ENCODE data around the gene ATP7B. TPM values are rescaled to one million over a fixed set of nuclear protein-coding genes. Genes with fewer than 3 reads are reported as not detected.

Gene ATP7B
- 0.39 and 0.76 TPM in 2 replicates for total RNA-seq (2014; rRNA removed; shearing (Covaris generic))
- total RNA-seq (2022), result 0.40 and 0.53 TPM in 2 replicates
- Bru-seq, nascent RNA, result percentile 16 among the genes with signal in this experiment
- percentile 10 among the genes with signal in this experiment for BruChase-seq, experiment 1, labeled RNA remaining after a 6-hour chase
- percentile 13 among the genes with signal in this experiment for BruChase-seq, experiment 2, labeled RNA remaining after a 2-hour chase
- long read RNA-seq, result 0 reads

GRCh38 chr13:52010890-52011631, at the start of gene ATP7B:
ATP7B (minus strand) TSS chr13:52011450; CDS start chr13:52011337, 113 bp downstream.
- Histone ChIP-seq H4K20me1 (ENCODE audit: insufficient read depth, low read length) (0 out of 2 replicates have a peak, but pooled peaks cover 4% of the 10 kb centered on the region), H3K4me3 (ENCODE audit: low read depth, low read length, poor library complexity, severe bottlenecking) (peak within 1 kb of the TSS; percentile 95), H3K9me2 (ENCODE audit: insufficient read depth, low read length) (no peaks in the 10 kb centered on the region), H3K36me3 (ENCODE audit: insufficient read depth, low read length) (peaks cover 12% of the 10 kb centered on the region), H3K4me1 (ENCODE audit: insufficient read depth, low read length, poor library complexity, severe bottlenecking) (peaks cover 16% of the 10 kb centered on the region), H3K4me2 (ENCODE audit: low read length) (peak within 1 kb of the TSS; percentile 96), H3K9me3 (ENCODE audit: low read length) (peaks cover 1% of the 10 kb centered on the region; the same call in 1 of the 2 replicates), H2AFZ (ENCODE audit: low read length) (peak within 1 kb of the TSS; percentile 92), H3K27ac (ENCODE audit: low read depth, low read length, poor library complexity, severe bottlenecking) (no peak within 1 kb of the TSS), H3K79me2 (ENCODE audit: insufficient read depth, low read depth, low read length) (peaks cover 30% of the 10 kb centered on the region)
- BruUV-seq (replicated peaks), result no TSS peak
- no peak for TF ChIP-seq CTCF (conservative IDR thresholded peaks at IDR 0.05; ENCODE audit: low read length)
- peak; percentile 62; the same call in 1 of the 2 replicates for TF ChIP-seq EZH2phosphoT487 (IDR thresholded peaks at IDR 0.05; ENCODE audit: borderline replicate concordance, low read depth, low read length)
- intact Hi-C loops (cut with micrococcal nuclease; ENCODE audit: unreplicated experiment), result loop anchor here (5.0 kb wide), 2 partner anchors 186 to 641 kb away; partner anchors contain the start of gene SUGT1
- peak; percentile 12 for DNase-seq (ENCODE audit: low spot score)
- ChIA-PET POLR2A (no interaction called here), CTCF (ENCODE audit: unreplicated experiment) (no interaction called here)

- ChIA-PET POLR2A (interaction anchor here (0.7 kb wide), 1 partner anchor 183 kb away, joined by 3 read pairs; no protein-coding TSS in a partner anchor), CTCF (ENCODE audit: unreplicated experiment) (no interaction called here)
- no peak overlapping the region for H3K4me3 ChIP-seq (ENCODE audit: low read depth, low read length, poor library complexity, severe bottlenecking)
- BruUV-seq (replicated peaks), result no TSS peak
- H3K79me2 ChIP-seq (ENCODE audit: insufficient read depth, low read depth, low read length), result no peaks in the 10 kb centered on the region
- no peaks in the 10 kb centered on the region for H4K20me1 ChIP-seq (ENCODE audit: insufficient read depth, low read length)
- DNase-seq (ENCODE audit: low spot score), result no peak
- intact Hi-C loops (cut with micrococcal nuclease; ENCODE audit: unreplicated experiment), result no loop called here
- H3K4me2 ChIP-seq (ENCODE audit: low read length), result no peak overlapping the region
- no peak overlapping the region for H3K27ac ChIP-seq (ENCODE audit: low read depth, low read length, poor library complexity, severe bottlenecking)
- no peaks in the 10 kb centered on the region for H3K9me3 ChIP-seq (ENCODE audit: low read length)
- no peak overlapping the region for H2AFZ ChIP-seq (ENCODE audit: low read length)
- TF ChIP-seq EZH2phosphoT487 (IDR thresholded peaks at IDR 0.05; ENCODE audit: borderline replicate concordance, low read depth, low read length) (no peak), CTCF (conservative IDR thresholded peaks at IDR 0.05; ENCODE audit: low read length) (no peak)
- no peaks in the 10 kb centered on the region for H3K9me2 ChIP-seq (ENCODE audit: insufficient read depth, low read length)
- H3K36me3 ChIP-seq (ENCODE audit: insufficient read depth, low read length), result no peaks in the 10 kb centered on the region
- no peaks in the 10 kb centered on the region for H3K4me1 ChIP-seq (ENCODE audit: insufficient read depth, low read length, poor library complexity, severe bottlenecking)
Observed at GRCh38 chr13:52053460-52053859, 42.2 kb upstream of the ATP7B start.
